Stimulated activated CD8-positive, alpha-beta memory T cell treated with anti-CD3 and anti-CD28 coated beads, Interleukin-15, amount 100 ng/mL, for 4 hours (primary cell): ENCODE results near the gene MCRIP1.

Experiments
- DNase-seq, 2 donors: peaks; one replicate each; pipeline ENCODE4 v3.0.0-alpha.2; 2020; ENCODE audit warnings: low read depth in 2 of 2

MCRIP1 gene

DNA sequence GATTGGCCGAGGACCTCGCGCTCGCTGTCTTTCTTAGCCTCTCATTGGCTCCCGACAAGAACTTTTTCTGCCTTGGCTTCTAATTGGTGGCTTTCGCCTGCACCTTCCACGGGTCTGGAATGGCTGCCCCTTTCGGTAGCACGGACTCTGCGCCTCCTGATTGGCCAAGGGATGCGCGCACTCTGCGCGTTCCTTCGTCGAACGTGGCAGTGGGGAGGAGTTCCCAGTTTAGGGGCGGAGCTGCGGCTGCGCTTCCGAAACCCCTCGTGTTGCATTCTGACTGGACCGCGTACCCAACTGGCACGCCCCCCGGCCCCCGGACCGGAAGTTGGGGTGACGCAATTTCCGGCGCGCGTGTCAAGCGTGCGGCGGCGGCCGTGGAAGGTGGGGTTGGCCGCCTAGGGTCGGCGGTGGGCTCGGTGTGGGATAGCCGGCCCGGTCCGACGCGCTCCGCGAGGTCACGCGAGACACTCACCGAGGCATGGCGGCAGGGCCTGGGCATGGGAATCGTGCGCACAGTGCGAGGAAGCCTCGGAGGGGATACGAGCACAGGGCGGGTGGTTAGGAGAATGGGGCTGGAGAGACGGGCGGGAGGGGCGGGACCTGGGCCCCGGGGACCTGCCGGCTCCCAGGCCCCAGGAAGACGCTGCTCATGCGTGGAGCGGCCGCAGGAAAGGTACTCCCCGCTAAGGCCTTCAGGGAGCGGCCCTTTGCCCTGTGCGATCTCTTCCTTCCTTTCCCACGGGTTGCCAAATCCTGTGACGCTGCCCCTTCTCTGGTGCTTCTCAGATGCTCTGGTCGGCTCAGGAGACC, 27.9 kb upstream of the MCRIP1 start:
- DNase-seq, result peak; percentile 97 to 99

DNA sequence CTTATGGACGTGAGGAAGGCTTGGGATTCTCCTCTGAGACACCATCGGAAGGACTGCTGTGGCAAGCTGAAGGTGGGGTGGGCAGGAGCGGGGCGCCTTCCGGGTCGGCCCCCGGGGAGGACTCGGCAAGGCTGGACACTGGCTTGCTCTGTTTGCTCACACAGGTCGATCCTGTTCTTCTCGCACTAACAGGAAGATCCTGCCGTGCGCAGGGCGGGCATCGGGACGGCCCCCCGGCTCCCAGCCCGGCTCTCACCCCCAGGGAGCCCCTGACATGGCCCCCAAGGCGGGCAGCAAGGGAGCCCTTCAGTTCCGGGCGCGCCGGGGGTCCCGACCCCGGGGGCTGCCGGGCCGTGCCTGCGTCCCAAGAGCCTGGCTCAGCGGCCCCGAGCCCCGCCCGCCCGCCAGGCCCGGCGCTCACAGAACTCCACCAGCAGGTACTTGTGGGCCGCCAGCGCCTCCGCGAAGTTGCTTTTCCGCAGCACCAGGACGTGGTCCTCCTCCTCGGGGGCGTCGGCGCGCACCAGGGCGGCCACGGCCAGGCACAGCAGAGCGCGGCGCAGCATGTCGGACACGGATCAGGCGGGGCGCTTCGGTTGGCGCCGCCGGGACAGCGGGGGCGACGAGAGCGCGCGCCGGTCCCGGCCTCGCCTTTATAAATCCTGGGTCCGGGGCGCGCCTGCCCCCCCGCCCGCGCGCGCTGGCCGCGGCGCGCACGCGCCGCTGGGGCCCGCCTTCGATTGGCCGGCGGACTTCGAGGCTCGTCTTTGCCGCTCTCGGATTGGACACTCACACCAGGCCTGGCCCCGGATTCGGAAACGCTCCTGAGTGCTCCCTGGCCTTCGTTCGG, 27.0 kb upstream of the MCRIP1 start, which contains the start of gene P4HB:
Gene P4HB, minus strand, starts transcription at position 630 of the 850 bp plus-strand sequence. Its CDS starts 64 bp downstream, at position 566.
- no peak for DNase-seq

DNA sequence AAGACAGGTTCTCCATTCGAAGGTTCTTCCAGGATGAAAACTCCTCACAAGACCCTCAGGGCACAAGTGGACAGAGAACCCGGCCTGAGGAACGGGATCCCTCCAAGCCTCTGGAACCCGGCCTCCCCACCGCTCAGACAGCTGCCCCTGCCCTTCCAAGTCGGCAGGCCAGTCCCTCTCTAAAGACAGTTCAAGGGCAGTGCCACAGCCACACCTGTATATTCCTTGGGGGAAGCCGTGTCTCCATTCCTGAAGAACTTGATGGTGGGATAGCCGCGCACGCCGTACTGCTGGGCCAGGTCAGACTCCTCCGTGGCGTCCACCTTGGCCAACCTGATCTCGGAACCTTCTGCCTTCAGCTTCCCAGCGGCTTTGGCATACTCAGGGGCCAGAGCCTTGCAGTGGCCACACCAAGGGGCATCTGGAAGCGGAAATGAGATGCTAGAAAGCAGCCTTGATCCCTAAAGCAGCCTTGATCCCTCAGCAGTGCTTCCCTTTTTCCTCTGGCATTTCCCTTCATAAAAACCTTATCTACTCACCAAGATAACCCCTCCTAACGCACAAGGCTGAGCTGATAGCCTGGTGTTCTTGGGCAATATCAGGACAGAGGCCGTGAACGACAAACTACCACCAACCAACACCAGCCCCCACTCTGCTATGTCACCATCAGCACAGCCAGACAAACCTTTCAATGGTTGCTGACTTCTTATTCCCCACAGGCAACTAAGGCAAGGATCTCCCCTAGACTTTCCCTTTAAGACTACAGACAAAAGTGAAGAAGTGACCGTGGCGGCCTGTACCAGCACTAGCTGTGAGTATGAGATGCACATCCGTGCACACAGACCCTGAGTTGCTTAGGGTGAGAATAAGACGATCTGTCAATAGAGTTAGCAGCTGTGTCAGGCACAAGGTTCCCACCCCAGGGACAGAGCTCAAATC, 26.1 kb upstream of the MCRIP1 start:
- DNase-seq, result no peak

DNA sequence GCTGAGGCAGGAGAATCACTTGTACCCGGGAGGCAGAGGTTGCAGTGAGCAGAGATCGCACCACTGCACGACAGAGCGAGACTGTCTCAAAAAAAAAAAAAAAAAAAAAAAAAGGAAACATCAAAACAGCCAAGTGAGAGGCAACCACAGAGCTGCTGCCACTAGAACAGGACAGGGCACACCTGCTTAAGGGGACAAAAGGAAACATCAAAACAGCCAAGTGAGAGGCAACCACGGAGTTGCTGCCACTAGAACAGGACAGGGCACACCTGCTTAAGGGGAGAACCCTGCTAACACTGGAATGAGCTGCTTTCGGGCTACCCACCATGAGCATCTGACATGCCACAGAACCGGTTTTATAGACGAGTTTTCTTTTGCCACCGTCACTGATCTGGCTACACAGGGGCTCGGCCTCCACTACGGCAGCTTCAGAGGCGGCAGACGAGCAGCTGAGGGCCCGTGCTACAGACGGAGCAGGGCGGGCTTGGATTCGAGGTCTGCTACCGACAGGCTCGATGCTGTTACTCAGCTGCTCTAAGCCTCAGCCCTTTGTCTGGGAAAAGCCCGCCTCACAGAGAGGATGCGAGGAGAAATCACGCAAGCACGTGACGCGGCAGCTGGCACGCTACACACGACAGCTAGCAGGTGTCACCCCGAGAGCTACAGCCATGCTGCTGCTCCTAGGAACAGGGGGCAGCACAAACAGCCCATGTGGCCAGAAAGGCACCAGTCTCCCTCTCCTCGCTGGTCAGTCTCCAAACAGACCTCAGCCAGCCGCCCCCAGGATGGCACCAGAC, 25.3 kb upstream of the MCRIP1 start:
- no peak for DNase-seq

DNA sequence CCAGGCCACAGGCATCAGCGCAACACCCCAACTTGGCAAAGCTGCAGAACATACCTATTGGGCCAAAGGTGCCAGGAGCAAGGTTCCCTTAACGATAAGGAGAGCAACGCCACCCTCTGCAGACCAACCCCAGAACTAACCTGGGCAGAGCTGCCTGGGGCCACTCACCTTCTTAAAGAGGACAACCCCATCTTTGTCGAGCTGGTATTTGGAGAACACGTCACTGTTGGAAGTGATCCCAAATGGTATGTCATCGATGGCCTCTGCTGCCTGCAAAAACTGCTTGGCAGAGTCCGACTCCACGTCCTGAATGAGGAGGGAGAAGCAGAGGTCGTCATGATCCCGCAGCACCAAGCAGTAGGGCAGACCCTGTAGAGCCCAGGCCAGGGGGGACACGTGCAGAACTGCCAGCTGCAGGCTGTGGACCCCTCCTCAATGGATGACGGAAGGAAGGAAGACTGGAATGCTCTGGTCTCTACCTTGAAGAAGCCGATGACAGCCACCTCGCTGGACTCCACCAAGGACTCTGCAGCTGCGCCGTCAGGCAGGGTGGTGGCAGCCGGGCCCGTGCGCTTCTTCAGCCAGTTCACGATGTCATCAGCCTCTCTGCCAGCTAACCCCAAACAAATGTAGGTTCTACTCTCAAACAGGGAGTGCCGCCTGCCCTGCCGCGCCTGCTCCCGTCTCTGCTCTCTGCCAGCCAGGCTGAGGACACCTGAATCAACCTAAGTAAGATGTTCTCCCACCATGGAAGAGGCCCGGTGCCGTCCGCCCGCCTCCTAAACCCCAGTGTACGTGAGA, 22.1 kb upstream of the MCRIP1 start:
- DNase-seq, result no peak

DNA sequence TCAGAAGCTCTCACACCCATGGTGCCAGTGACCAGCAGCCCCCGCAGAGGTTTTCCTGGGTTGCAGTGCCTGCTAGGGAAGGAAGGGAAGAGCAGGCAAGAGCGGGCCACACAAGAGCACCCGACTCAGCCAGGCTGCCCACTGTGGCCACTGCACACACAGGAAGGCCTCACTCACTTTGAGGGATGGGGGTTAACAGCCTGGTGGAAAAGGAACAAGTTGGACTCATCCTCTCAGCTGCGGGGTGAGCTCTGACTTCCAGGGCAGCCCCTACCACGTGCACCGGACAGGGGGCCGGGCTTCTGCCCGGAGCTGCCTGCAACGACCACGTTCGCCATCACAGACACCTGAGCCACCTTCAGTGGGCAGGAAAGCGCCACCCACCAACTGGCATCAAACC, 19.1 kb upstream of the MCRIP1 start:
- no peak for DNase-seq

DNA sequence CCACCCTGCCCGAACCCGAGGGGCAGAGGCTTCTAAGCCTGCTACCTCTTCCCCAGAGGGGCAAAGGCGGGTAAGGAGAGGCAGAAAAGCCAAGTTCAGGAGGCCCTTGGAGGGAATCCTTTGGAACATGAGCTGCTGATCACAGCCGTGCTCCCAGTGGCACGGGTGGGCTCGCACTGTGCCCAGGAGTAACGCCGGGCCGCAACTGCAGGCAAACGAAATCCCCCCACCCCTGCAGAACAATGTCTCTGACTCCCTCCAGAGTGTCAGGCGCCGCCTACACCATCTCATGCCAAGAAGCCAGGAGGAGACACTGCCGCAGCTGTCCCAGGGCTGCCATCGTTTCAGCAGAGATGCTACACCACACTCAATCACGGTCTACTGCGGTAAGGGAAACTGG, 18.3 kb upstream of the MCRIP1 start:
- no peak for DNase-seq

DNA sequence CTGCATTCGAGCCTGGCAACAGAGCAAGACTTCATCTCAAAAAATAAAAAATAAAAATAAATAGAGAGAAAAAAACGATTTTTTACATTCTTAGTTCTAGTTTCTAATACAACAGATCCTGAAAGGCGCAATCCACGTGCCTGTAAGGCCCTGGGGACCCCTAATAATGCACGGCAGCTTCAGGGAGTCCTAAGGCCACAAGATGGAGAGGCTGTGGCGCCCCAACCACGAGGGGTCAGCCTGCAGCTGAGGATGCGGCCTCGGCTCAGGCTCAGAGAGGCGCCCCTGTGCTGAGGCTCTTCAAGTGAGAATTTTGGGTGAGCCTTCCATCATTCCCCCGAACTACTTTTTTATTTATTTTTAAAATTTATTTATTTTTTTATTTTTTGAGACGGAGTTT, 16.4 kb upstream of the MCRIP1 start:
- no peak for DNase-seq

DNA sequence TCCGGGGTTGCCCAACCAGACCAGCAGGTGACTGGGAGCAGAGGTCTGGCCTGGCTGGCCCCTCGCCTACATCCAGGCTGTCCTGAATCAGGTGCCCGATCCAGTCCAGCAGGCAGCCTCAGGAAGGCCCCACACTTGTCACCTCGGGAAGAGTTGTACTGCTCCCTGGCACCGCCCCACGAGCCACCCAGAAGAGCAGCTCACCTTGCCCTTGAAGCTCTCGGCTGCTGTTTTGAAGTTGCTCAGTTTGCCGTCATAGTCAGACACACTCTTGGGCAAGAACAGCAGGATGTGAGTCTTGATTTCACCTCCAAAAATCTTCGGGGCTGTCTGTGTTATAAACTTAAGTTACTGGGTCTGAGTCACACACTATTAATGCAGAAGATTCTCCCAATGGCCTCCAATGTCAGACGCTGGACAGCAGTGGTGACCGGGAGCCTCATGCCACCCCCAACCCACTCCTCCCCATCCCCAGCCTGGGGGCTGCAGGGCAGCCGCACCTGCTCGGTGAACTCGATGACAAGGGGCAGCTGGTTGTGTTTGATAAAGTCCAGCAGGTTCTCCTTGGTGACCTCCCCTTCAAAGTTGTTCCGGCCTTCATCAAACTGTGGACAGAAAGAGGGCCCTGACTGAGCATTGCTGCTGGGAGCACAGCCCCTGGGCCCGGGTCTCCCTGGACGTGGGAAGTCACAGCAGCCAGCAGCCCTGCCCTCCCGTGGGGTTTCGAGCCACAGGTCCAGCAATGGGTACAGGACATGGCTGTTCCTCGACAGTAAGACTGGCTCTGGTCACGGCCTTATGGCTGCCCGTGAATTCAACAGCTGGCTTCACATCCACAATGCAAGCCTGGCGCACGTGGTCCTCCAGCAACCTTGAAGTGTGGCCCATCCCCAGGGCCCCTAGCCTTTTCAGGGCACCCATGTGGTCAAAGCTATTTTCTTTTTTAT, 13.9 kb upstream of the MCRIP1 start:
- DNase-seq, result no peak

DNA sequence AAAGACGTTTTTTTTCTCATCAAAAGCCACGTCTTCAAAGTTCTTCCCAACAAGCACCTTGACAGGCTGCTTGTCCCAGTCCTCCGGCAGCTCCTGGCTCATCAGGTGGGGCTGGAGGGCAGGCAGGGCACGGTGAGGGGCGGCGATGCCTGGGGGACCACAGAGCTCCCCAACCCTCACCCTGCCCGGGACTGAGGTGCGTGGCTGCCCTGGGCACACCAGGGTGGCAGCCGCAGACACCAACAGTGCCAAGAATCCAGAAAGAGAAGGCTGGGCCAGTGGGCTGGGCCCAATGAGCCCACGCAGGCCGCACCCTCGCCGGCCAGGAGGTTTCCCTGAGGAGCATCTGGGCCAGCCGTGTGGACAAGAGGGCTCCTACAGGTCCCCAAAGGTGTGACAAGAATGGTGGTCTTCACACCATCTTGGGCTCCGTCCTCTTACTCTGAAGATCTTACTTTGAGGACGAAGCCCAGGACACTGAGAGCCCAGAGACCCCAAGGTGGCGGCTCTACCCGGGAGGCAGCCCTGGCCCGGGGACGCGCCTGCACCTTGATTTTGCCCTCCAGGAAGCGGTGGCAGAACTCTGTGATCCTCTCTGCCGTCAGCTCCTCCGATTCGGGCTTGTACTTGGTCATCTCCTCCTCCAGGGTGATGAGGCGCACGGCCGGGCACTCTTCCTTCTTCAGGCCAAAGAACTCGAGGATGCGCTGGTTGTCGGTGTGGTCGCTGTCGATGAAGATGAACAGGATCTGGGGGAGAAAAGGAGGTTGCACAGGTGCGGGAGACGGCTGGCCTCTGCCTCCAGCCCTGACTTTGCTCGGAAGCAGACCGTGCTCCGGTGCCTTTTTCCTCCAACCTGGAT, 13.0 kb upstream of the MCRIP1 start:
- no peak for DNase-seq

DNA sequence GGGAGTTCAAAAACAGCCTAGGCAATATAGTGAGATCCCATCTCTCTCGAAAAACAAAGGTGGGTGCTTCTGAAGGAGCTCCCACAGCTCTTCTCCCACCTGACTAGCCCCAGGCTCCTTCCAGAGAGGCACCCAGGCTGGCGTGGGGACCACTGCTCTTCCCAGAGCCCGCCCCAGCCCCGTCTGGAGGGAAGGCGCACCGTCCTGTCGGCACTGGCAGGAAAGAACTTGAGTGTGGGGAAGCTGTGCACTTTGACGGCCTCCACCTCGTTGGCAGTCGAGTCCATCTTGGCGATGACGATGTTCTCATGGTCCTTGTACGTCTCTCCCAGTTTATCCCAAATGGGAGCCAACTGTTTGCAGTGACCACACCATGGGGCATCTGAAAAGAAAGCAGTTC, 12.3 kb upstream of the MCRIP1 start:
- DNase-seq, result no peak

DNA sequence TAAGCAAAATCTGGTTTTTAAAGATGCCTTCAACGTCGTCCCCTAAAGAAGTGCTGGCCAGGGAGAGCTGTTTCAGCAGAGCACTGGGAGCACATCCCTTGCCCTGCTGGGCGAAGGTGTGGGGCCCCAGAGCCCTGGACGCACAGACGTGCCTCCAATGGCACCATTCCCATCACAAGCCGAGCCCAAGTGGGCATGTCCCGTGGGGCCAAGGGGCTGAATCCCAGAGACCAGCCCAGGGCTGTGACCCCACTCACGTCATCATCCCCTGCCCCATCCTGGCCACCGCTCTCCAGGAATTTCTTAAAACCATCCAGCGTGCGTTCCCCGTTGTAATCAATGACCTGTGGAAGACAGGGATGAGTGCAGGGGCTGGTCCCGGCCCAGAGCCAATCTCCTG, 11.8 kb upstream of the MCRIP1 start:
- DNase-seq, result no peak

DNA sequence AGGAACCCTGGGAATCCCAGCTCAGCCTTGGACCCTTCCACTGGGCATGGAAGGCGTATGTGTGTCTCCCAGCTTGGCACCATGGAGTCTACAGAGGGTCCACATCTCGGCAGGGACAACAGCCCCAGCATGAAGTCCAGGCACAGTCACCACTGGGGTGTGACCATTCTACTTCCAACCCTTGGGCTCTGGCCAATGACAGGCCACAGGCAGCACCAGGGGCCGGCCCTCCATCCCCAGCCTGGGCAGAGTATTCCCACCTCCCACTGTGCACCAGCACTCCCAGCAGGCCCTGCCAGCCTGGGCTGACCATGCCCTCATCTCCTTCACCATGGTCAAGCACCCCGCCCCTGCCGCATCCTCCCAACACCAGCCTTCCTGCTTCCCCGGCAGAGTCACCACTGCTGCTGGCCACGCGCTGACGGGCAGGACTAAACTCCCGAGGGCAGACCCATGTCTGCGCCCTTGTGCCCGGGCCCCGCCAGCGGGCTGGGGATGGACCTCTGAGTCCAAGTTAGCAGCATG, 11.3 kb upstream of the MCRIP1 start:
- no peak for DNase-seq

DNA sequence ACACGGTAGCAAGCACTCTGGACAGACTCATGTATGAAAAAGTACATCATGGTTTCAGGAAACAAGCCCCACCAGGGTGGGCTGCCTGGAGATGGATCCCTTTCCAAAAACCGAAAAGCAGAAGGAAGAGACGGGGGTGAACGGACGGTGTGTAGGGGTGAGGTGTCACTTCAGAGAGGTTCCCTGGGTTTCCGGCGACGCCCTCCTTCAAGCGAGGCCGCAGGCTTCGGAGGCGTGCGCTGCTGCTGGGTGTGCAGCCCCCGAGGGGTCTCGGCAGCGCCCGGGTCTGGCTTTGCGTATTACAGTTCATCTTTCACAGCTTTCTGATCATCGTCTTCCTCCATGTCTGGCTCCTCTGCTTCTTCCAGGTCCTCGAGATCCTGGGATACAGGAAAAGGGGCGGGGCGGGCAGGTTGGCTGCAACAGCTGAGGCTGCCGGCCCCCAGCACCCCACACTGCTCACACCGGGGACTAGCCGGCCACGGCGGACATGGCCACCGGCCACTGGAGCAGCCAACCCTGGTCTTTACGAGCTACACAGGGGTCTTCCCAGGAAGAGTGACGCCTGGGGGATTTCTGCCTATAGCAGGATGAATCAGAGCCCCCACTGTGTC, 10.7 kb upstream of the MCRIP1 start:
- no peak for DNase-seq

DNA sequence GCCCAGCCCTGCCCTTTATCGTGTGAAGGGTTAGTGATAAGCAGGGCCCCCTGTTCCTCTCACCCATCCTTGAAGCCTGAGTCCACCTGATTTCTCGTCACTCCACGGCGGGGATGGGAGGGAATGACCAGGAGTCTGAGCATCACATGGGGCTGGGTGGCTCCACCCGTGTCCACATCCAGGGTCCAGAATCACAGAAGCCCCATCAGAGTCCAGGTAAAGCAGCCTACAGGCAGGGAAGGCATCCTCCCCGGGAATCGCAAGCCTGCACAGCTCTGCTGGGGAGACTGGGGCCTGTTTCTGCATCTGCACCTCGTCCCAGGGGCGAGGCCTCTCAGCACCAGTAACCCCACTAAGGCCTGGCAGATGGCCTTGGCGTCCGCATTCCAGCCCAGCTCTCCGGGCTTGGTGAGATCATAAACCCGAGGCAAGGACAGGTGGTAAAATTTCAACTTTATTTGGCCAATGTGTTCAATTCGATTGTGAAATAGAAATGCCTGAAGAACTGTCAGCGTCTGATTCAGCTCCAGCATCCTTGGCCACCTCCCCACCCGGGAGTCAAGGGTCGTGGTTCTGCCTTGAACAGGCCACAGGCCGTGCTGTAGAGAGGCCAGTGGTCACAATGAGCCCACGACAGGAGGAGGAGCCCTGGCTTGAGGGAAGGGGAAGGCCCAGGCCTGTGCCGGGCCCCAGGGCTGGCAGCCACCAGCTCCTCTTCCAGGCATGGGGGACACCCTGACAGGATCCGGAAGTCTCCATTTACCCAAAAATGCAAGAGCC, 9.8 kb upstream of the MCRIP1 start:
- DNase-seq, result no peak

DNA sequence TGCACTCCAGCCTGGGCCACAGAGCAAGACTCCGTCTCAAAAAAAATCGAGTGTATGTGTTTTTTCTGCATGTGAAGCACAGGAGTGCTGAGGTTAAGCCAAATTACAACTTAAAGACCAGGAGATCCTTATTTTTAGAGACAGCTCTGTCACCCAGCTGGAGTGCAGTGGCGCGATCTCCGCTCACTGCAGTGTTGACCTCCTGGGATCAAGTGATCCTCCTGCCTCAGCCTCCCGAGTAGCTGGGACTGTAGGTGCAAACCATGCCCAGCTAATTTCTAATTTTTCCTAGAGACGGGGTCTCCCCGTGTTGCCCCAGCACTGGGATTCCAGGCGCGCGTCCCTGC, 9.3 kb upstream of the MCRIP1 start:
- no peak for DNase-seq

DNA sequence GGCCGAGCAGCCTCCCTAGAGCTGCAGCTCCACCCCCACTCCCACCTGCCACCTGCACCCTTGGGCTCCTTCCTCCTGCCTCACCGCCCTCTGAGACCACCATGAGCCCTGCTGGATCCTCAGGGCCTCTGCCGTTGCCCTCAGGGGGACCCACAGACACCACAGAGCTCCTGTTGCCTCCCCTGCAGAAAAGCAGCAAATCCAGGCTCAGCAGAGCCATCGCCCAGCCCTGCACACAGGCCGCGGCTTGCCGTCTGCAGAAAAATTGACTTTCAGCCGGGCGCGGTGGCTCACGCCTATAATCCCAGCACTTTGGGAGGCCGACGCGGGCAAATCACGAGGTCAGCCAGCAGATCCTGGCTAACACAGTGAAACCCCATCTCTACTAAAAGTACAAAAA, 8.8 kb upstream of the MCRIP1 start:
- no peak for DNase-seq
